Measurements from ENCODE around the gene AMBRA1. TPM values are rescaled to one million over a fixed set of nuclear protein-coding genes. Genes with fewer than 3 reads are reported as not detected.

Gene AMBRA1
- total RNA-seq, 1 donor from 2014 or later = 36.9 TPM

GRCh38 chr11:46577058-46577457 lies 16.8 kb downstream of the AMBRA1 start:
- Mint-ChIP-seq H3K27me3 (ENCODE audit: unreplicated experiment) (no peaks in the 10 kb centered on the region), H3K4me3 (ENCODE audit: unreplicated experiment) (no peak overlapping the region), H3K27ac (ENCODE audit: unreplicated experiment) (no peak overlapping the region), H3K9me3 (ENCODE audit: unreplicated experiment) (no peaks in the 10 kb centered on the region), H3K36me3 (ENCODE audit: low read depth, unreplicated experiment) (peaks cover 13% of the 10 kb centered on the region), H3K4me1 (ENCODE audit: unreplicated experiment) (no peaks in the 10 kb centered on the region)
- TF ChIP-seq CTCF (IDR thresholded peaks at IDR 0.05; ENCODE audit: unreplicated experiment) = no peak
- DNase-seq (ENCODE audit: low spot score) = no peak

- Mint-ChIP-seq H3K27me3 (ENCODE audit: unreplicated experiment) (no peaks in the 10 kb centered on the region), H3K36me3 (ENCODE audit: low read depth, unreplicated experiment) (peaks cover 6% of the 10 kb centered on the region), H3K4me3 (ENCODE audit: unreplicated experiment) (no peak overlapping the region), H3K9me3 (ENCODE audit: unreplicated experiment) (no peaks in the 10 kb centered on the region), H3K27ac (ENCODE audit: unreplicated experiment) (no peak overlapping the region), H3K4me1 (ENCODE audit: unreplicated experiment) (no peaks in the 10 kb centered on the region)
- no peak for DNase-seq (ENCODE audit: low spot score)
- TF ChIP-seq CTCF (IDR thresholded peaks at IDR 0.05; ENCODE audit: unreplicated experiment) = no peak
Measured at GRCh38 chr11:46574656-46575055, 19.2 kb downstream of the AMBRA1 start.

GRCh38 chr11:46570790-46571398 lies 22.9 kb downstream of the AMBRA1 start:
- Mint-ChIP-seq H3K27ac (ENCODE audit: unreplicated experiment) (no peak overlapping the region), H3K4me1 (ENCODE audit: unreplicated experiment) (no peaks in the 10 kb centered on the region), H3K27me3 (ENCODE audit: unreplicated experiment) (peaks cover 2% of the 10 kb centered on the region), H3K9me3 (ENCODE audit: unreplicated experiment) (no peaks in the 10 kb centered on the region), H3K36me3 (ENCODE audit: low read depth, unreplicated experiment) (peaks cover 6% of the 10 kb centered on the region), H3K4me3 (ENCODE audit: unreplicated experiment) (no peak overlapping the region)
- no peak for DNase-seq (ENCODE audit: low spot score)
- TF ChIP-seq CTCF (IDR thresholded peaks at IDR 0.05; ENCODE audit: unreplicated experiment) = no peak

- H3K36me3 Mint-ChIP-seq (ENCODE audit: low read depth, unreplicated experiment) = no peaks in the 10 kb centered on the region
- no peak for DNase-seq (ENCODE audit: low spot score)
- no peak for TF ChIP-seq CTCF (IDR thresholded peaks at IDR 0.05; ENCODE audit: unreplicated experiment)
- H3K4me1 Mint-ChIP-seq (ENCODE audit: unreplicated experiment) = peaks cover 3% of the 10 kb centered on the region
- no peaks in the 10 kb centered on the region for H3K9me3 Mint-ChIP-seq (ENCODE audit: unreplicated experiment)
- H3K27me3 Mint-ChIP-seq (ENCODE audit: unreplicated experiment) = peaks cover 2% of the 10 kb centered on the region
- no peak overlapping the region for H3K4me3 Mint-ChIP-seq (ENCODE audit: unreplicated experiment)
- no peak overlapping the region for H3K27ac Mint-ChIP-seq (ENCODE audit: unreplicated experiment)
Measured at GRCh38 chr11:46565232-46565840, 28.5 kb downstream of the AMBRA1 start.

- TF ChIP-seq CTCF (IDR thresholded peaks at IDR 0.05; ENCODE audit: unreplicated experiment) = no peak
- Mint-ChIP-seq H3K9me3 (ENCODE audit: unreplicated experiment) (no peaks in the 10 kb centered on the region), H3K4me1 (ENCODE audit: unreplicated experiment) (peaks cover 5% of the 10 kb centered on the region), H3K27me3 (ENCODE audit: unreplicated experiment) (peaks cover 2% of the 10 kb centered on the region), H3K36me3 (ENCODE audit: low read depth, unreplicated experiment) (no peaks in the 10 kb centered on the region), H3K27ac (ENCODE audit: unreplicated experiment) (no peak overlapping the region), H3K4me3 (ENCODE audit: unreplicated experiment) (no peak overlapping the region)
- no peak for DNase-seq (ENCODE audit: low spot score)
Measured at GRCh38 chr11:46564459-46564858, 29.4 kb downstream of the AMBRA1 start.
